ENCODE results near the gene GRIN2C.

GRCh38 chr17:74822939-74823367 is 36.7 kb downstream of the GRIN2C start:
- TF ChIP-seq PPARA (CRISPR knock-in tag; IDR thresholded peaks at IDR 0.05; ENCODE audit: borderline replicate concordance) (no peak), CSRNP3 (CRISPR knock-in tag; IDR thresholded peaks at IDR 0.05) (no peak)
